Mesothelial cell of epicardium (in vitro differentiated cells): ENCODE measurements around the gene HDAC8. TPM values are rescaled to one million over a fixed set of nuclear protein-coding genes. Genes with fewer than 3 reads are reported as not detected.

ENCODE experiments used
- DNase-seq, 2 experiments: peaks; one replicate each; pipeline ENCODE4 v3.0.0; 2021; ENCODE audit warnings: low spot score in 2 of 2; ENCODE audit not compliant: unreplicated experiment in 2 of 2
- H3K27ac Mint-ChIP-seq: 2 replicates; pipeline ENCODE4 v1.8.0; 2021; ENCODE audit warnings: mixed read lengths
- H3K27me3 Mint-ChIP-seq: 2 replicates; pipeline ENCODE4 v1.8.0; 2021; ENCODE audit warnings: low read depth, mixed read lengths
- H3K36me3 Mint-ChIP-seq: 2 replicates; pipeline ENCODE4 v1.8.0; 2021; ENCODE audit warnings: mixed read lengths
- H3K4me1 Mint-ChIP-seq: 2 replicates; pipeline ENCODE4 v1.8.0; 2021; ENCODE audit warnings: mixed read lengths
- H3K4me3 Mint-ChIP-seq: 2 replicates; pipeline ENCODE4 v1.8.0; 2021; ENCODE audit warnings: mild to moderate bottlenecking, moderate library complexity, mixed read lengths
- H3K9me3 Mint-ChIP-seq: 2 replicates; pipeline ENCODE4 v1.8.0; 2021; ENCODE audit warnings: mixed read lengths
- CTCF ChIP-seq: fragments of 200-600 bp; sonication (generic); IDR thresholded peaks from one replicate; pipeline ENCODE4 v1.5.0; 2021; ENCODE audit warnings: antibody characterized with exemption; ENCODE audit not compliant: unreplicated experiment
- total RNA-seq: library from RNA; stranded (reverse); gene quantifications from 3 replicates; pipeline ENCODE4 v1.2.1, GENCODE V29; 2021

HDAC8 gene
- total RNA-seq, 1 donor from 2014 or later, result 50.0 TPM

- TF ChIP-seq CTCF, result no peak
- H3K4me3 Mint-ChIP-seq, result no peak overlapping the region
- peaks cover 7% of the 10 kb centered on the region for H3K36me3 Mint-ChIP-seq
- H3K27ac Mint-ChIP-seq, result no peak overlapping the region
- H3K4me1 Mint-ChIP-seq, result no peaks in the 10 kb centered on the region
- peaks cover 8% of the 10 kb centered on the region for H3K9me3 Mint-ChIP-seq
- DNase-seq, result no peak
- no peaks in the 10 kb centered on the region for H3K27me3 Mint-ChIP-seq
Measured at GRCh38 chrX:72358313-72358712, 214.3 kb downstream of the HDAC8 start.

- no peak for TF ChIP-seq CTCF
- peaks cover 14% of the 10 kb centered on the region for H3K9me3 Mint-ChIP-seq
- no peaks in the 10 kb centered on the region for H3K27me3 Mint-ChIP-seq
- H3K4me1 Mint-ChIP-seq, result no peaks in the 10 kb centered on the region
- no peak for DNase-seq
- no peak overlapping the region for H3K27ac Mint-ChIP-seq
- peaks cover 7% of the 10 kb centered on the region for H3K36me3 Mint-ChIP-seq
- no peak overlapping the region for H3K4me3 Mint-ChIP-seq
Measured at GRCh38 chrX:72352786-72353185, 219.9 kb downstream of the HDAC8 start.

- TF ChIP-seq CTCF, result no peak
- Mint-ChIP-seq H3K4me1 (no peaks in the 10 kb centered on the region), H3K4me3 (no peak overlapping the region), H3K27me3 (no peaks in the 10 kb centered on the region), H3K36me3 (peaks cover 9% of the 10 kb centered on the region), H3K9me3 (peaks cover 14% of the 10 kb centered on the region), H3K27ac (no peak overlapping the region)
- no peak for DNase-seq
Measured at GRCh38 chrX:72351606-72352334, 220.9 kb downstream of the HDAC8 start.

GRCh38 chrX:72349190-72349589 is 223.5 kb downstream of the HDAC8 start:
- no peak overlapping the region for H3K27ac Mint-ChIP-seq
- H3K36me3 Mint-ChIP-seq, result peaks cover 6% of the 10 kb centered on the region
- H3K27me3 Mint-ChIP-seq, result no peaks in the 10 kb centered on the region
- no peak for DNase-seq
- no peaks in the 10 kb centered on the region for H3K4me1 Mint-ChIP-seq
- no peak for TF ChIP-seq CTCF
- H3K4me3 Mint-ChIP-seq, result no peak overlapping the region
- H3K9me3 Mint-ChIP-seq, result peaks cover 17% of the 10 kb centered on the region

- Mint-ChIP-seq H3K27me3 (no peaks in the 10 kb centered on the region), H3K36me3 (peaks cover 6% of the 10 kb centered on the region), H3K4me1 (no peaks in the 10 kb centered on the region), H3K4me3 (no peak overlapping the region), H3K9me3 (peaks cover 17% of the 10 kb centered on the region), H3K27ac (no peak overlapping the region)
- no peak for TF ChIP-seq CTCF
- DNase-seq, result no peak
Measured at GRCh38 chrX:72348247-72348979, 224.2 kb downstream of the HDAC8 start.
